Stimulated activated CD8-positive, alpha-beta memory T cell treated with anti-CD3 and anti-CD28 coated beads, Interleukin-15, amount 100 ng/mL, for 48 hours (primary cell): Measurements from ENCODE around the gene EVC.

Experiments
- DNase-seq, 2 donors: peaks; one replicate each; pipeline ENCODE4 v3.0.0-alpha.2; 2020; ENCODE audit warnings: low read depth in 2 of 2

The EVC gene

GRCh38 chr4:5755161-5755560 is 44.2 kb downstream of the EVC start:
- DNase-seq = no peak

- no peak for DNase-seq
Observed at GRCh38 chr4:5755679-5756078, 44.7 kb downstream of the EVC start.

DNA sequence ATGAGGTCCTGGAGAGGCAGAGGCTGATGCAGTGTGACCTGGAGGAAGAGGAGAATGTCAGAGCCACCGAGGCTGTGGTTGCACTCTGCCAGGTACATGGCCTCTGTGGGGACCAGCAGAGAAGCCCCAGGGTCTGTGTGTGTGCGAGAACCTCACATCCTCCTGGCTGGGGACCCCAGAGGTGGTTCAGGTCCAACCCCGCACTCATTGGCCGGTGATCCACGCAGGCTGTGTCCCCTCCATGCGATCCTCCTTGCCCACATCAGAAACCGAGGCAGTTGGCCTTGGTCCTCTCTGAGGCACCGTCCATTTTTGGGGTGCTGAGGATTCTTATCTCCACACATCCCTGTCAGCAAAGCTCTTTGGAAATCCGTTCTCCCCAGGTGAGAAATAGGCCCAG is 45.3 kb downstream of the EVC start:
- DNase-seq = no peak

DNA sequence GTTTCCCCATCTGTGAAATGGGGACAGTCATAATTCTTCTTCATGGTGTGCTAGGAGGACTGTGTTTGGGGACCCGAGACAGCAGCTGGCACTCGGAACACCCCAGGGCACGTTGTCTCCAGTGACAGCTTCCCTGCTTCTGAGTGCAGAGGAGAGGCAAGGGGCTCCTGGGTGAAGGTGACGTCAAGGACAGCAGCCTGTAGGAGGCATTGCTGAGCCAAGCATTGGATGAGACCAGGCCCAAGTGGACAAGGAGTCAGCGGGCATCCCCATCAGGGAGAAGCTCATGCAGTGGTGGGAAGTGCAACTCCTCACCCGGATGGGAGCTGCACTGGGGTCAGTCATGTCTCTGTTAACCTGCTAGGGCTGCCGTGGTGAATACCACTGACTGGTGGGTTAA is 46.1 kb downstream of the EVC start:
- no peak for DNase-seq

GRCh38 chr4:5757536-5757935 is 46.5 kb downstream of the EVC start:
- DNase-seq = no peak

DNA sequence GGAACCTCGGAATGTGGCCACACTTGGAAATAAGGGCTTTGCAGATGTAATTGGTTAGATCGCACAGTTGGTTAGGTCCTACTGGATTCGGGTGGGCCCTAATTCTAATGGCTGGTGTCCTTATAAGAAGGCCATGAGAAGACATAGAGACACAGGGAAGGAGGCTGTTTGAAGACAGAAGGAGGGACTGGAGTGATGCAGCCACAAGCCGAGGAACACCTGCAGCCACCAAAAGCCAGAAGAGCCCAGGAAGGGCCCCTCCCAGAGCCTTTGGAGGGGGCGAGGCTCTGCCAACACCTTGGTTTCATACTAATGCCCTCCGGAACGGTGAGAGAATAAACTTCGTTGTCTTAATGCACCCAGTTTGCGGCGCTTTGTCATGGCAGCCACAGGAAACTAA is 47.0 kb downstream of the EVC start:
- no peak for DNase-seq

DNA sequence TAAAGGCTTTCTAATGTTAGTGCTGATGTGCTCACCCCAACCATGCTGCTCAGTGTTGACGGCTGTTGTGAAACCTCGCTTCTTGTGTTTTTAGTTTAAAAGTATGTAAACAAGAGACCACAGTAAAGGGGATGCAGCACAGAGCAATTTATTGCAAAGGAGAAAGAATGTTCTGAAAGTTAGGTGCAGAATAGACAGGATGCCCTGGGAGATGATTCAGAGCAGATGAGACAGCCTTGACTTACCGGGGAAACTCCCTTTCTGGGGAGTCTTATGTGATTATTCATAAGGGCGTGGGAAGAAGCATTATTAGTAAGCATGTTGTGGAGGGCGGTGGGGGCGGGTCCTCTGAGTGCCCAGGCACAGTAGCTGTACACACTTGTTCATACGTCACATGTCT is 47.7 kb downstream of the EVC start:
- DNase-seq = peak; percentile 43 to 53

- DNase-seq = no peak
Observed at GRCh38 chr4:5759236-5760075, 48.5 kb downstream of the EVC start.

GRCh38 chr4:5760246-5760645 is 49.2 kb downstream of the EVC start:
- no peak for DNase-seq

DNA sequence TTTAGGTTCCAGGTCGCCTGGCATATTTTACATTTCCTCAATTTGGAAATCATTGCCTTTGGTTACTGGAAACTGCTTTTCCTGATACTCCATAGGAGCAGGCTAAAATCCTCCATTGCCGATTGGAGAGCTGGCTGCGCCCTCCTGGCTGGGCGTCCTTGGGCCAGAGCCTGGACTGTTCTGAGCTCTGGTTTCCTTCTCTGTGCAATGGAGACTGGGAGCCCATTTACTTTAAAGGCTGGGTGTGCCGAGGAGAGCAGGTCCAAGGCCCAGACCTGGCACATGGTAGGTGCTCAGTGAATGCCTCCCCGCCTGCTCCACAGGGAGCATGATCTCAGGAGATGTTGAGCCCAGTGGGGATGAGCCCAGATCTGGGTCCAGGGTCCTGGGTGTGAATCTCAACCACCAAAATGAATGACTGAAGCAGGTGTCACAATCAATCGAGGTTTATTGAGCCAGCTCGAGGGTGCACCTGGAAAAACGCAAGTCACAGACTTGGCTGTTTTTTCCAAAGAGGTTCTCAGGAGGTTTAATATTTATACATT is 50.0 kb downstream of the EVC start:
- no peak for DNase-seq

DNA sequence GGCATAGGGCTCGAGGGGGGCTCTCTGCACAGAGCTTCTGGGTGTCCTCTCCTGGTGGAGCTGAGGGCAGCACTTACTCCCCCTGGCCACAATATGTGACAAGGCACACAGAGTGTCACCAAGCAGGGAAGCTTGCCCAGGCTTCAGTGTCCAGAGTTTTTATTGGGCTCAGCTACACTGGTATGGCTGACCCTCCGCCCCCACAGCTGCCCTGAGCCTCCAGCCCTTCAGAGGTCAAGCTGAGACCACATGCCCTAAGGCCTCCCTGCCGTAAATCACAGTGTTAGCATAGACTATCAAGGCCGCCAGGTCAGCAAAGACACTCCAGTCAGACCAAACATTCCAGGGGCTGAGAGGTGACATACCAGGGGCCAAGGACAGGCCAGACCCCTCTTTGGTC is 59.0 kb downstream of the EVC start:
- DNase-seq = no peak

- no peak for DNase-seq
Observed at GRCh38 chr4:5772528-5773270, 61.7 kb downstream of the EVC start.

DNA sequence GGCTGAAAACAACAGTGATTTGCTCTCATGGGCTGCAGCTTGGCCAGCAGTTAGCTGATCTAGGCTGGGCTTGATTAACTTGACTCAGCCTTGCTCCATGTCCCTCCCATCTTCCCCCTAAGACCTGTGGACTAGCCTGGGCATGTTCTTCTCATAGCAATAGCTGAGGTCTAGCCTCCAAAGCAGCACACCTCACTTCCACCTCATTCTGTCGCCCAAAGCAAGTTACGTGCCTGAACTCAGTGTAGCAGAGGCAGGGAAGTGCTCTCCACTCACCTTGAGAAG is 62.2 kb downstream of the EVC start:
- no peak for DNase-seq

- no peak for DNase-seq
Observed at GRCh38 chr4:5774416-5775036, 63.5 kb downstream of the EVC start.

GRCh38 chr4:5776510-5776909 is 65.5 kb downstream of the EVC start:
- no peak for DNase-seq

GRCh38 chr4:5780831-5781480 is 70.0 kb downstream of the EVC start:
- DNase-seq = no peak

DNA sequence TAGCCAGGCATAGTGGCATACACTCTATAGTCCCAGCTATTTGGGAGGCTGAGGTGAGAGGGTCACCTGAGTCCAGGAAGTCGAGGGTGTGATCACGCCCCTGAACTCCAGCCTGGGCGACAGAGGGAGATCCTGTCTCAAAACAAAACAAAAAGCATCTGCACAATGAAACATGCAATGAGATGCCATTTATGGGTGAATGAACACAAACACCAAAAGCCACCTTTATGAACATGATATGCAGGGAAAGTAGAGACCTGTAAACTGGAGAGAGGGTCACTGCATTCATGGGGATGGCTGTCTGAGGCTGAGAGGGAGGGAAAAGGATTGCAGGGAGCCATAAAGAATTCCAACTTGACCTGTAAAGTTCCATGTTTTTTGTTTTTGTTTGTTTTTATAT is 70.7 kb downstream of the EVC start:
- no peak for DNase-seq

GRCh38 chr4:5782829-5783476 is 72.0 kb downstream of the EVC start:
- DNase-seq = no peak

GRCh38 chr4:5783486-5783885 is 72.5 kb downstream of the EVC start:
- no peak for DNase-seq

- no peak for DNase-seq
Observed at GRCh38 chr4:5784021-5784420, 73.0 kb downstream of the EVC start.

- no peak for DNase-seq
Observed at GRCh38 chr4:5784960-5785611, 74.1 kb downstream of the EVC start.
